IMR-90 (cell line): ENCODE data around the gene PLCB4. TPM values are rescaled to one million over a fixed set of nuclear protein-coding genes. Genes with fewer than 3 reads are reported as not detected.
A peak's percentile ranks its signal among the peaks of the same experiment; 100 is the strongest.

Experiments
- ATAC-seq: fragments of 200-7000 bp; cut with Tn5 transposase; 2 replicates; pipeline ENCODE4 v1.9.1; 2020; ENCODE audit warnings: low read depth, mild to moderate bottlenecking, moderate library complexity
- BruUV-seq: library from RNA; stranded (reverse); fragments of 400-500 nt; replicated peaks from 2 replicates; lab custom pipeline; 2021; lab: Mats Ljungman, UMichigan
- CTCF ChIA-PET: fragments of 300-600 bp; formaldehyde crosslinking; extraction: SDS; loops from one replicate; lab custom pipeline; 2021; ENCODE audit warnings: antibody characterized with exemption; lab: Yijun Ruan, JAX
- POLR2A ChIA-PET: fragments of 300-600 bp; sonication (Branson Sonifier 250); formaldehyde crosslinking; loops from one replicate; lab custom pipeline; 2022; ENCODE audit warnings: antibody characterized with exemption; ENCODE audit not compliant: unreplicated experiment; lab: Charles Lee
- DNase-seq: peaks from one replicate; pipeline ENCODE4 v3.0.0; 2013
- H2AFZ ChIP-seq: replicated peaks from 2 replicates; pipeline ENCODE3; 2013; ENCODE audit warnings: low read length, mild to moderate bottlenecking; ENCODE audit not compliant: poor library complexity
- H2AK5ac ChIP-seq: 2 replicates; pipeline ENCODE4 v1.6.1; 2013; ENCODE audit warnings: low read depth, low read length, inconsistent platforms
- H2AK9ac ChIP-seq: replicated peaks from 2 replicates; pipeline ENCODE3; 2013; ENCODE audit warnings: mild to moderate bottlenecking, low read depth, low read length, moderate library complexity; ENCODE audit not compliant: poor library complexity
- H2BK120ac ChIP-seq: 2 replicates; pipeline ENCODE4 v1.6.1; 2013; ENCODE audit warnings: low read depth, low read length, inconsistent platforms
- H2BK15ac ChIP-seq: 3 replicates; pipeline ENCODE4 v1.6.1; 2013; ENCODE audit warnings: low read depth, low read length, inconsistent platforms
- H2BK20ac ChIP-seq: 2 replicates; pipeline ENCODE4 v1.6.1; 2013; ENCODE audit warnings: low read depth, mild to moderate bottlenecking, inconsistent platforms, low read length, moderate library complexity
- H2BK5ac ChIP-seq: 2 replicates; pipeline ENCODE4 v1.6.1; 2013; ENCODE audit warnings: mild to moderate bottlenecking, low read depth, low read length, inconsistent platforms; ENCODE audit not compliant: poor library complexity, severe bottlenecking
- H3K14ac ChIP-seq: replicated peaks from 2 replicates; pipeline ENCODE4 v1.6.1; 2013; ENCODE audit warnings: low read depth, low read length, inconsistent platforms
- H3K18ac ChIP-seq: 2 replicates; pipeline ENCODE4 v1.6.1; 2013; ENCODE audit warnings: low read depth, low read length, control low read depth
- H3K23ac ChIP-seq: 2 replicates; pipeline ENCODE4 v1.6.1; 2013; ENCODE audit warnings: low read depth, low read length, inconsistent platforms
- H3K27ac ChIP-seq: 2 replicates; pipeline ENCODE4 v1.5.1; 2013; ENCODE audit warnings: mild to moderate bottlenecking, control low read depth, low read length; ENCODE audit not compliant: insufficient read depth
- H3K27me3 ChIP-seq: 2 replicates; pipeline ENCODE4 v1.6.1; 2013; ENCODE audit warnings: low read length; ENCODE audit not compliant: control insufficient read depth, insufficient read depth
- H3K36me3 ChIP-seq: 2 replicates; pipeline ENCODE4 v1.6.1; 2013; ENCODE audit warnings: low read length, mixed read lengths; ENCODE audit not compliant: control insufficient read depth, insufficient read depth
- H3K4ac ChIP-seq: 2 replicates; pipeline ENCODE4 v1.6.1; 2013; ENCODE audit warnings: low read depth, low read length, inconsistent platforms
- H3K4me1 ChIP-seq: 2 replicates; pipeline ENCODE4 v1.6.1; 2013; ENCODE audit warnings: low read length, mixed read lengths; ENCODE audit not compliant: control insufficient read depth, insufficient read depth
- H3K4me2 ChIP-seq: 2 replicates; pipeline ENCODE4 v1.6.1; 2013; ENCODE audit warnings: low read depth, mild to moderate bottlenecking, control low read depth, low read length, moderate library complexity
- H3K4me3 ChIP-seq: 2 replicates; pipeline ENCODE4 v1.5.1; 2013; ENCODE audit warnings: low read depth, mild to moderate bottlenecking, control low read depth, low read length, moderate library complexity; ENCODE audit not compliant: insufficient read depth
- H3K56ac ChIP-seq: 2 replicates; pipeline ENCODE4 v1.6.1; 2013; ENCODE audit warnings: low read length, inconsistent platforms; ENCODE audit not compliant: insufficient read depth; ENCODE audit errors: extremely low read depth
- H3K79me1 ChIP-seq, 2 experiments: 2 replicates each; pipeline ENCODE4 v1.6.1; 2013; ENCODE audit warnings: low read length in 2 of 2, inconsistent platforms in 1 of 2, low read depth in 1 of 2
- H3K9ac ChIP-seq: 2 replicates; pipeline ENCODE4 v1.6.1; 2013; ENCODE audit warnings: low read depth, low read length, control low read depth
- H3K9me1 ChIP-seq: 2 replicates; pipeline ENCODE4 v1.6.1; 2013; ENCODE audit warnings: low read length, inconsistent platforms; ENCODE audit not compliant: insufficient read depth
- H3K9me3 ChIP-seq: 2 replicates; pipeline ENCODE4 v1.6.1; 2013; ENCODE audit warnings: low read length; ENCODE audit not compliant: control insufficient read depth, insufficient read depth
- H4K20me1 ChIP-seq: 2 replicates; pipeline ENCODE4 v1.6.1; 2013; ENCODE audit warnings: low read length, inconsistent platforms; ENCODE audit not compliant: insufficient read depth
- H4K5ac ChIP-seq: 2 replicates; pipeline ENCODE4 v1.6.1; 2013; ENCODE audit warnings: mild to moderate bottlenecking, low read depth, low read length, control low read depth
- H4K8ac ChIP-seq, 2 experiments: 2 replicates each; pipeline ENCODE4 v1.6.1; 2013; ENCODE audit warnings: low read depth in 2 of 2, low read length in 2 of 2, control low read depth in 1 of 2, inconsistent platforms in 1 of 2
- H4K91ac ChIP-seq: 2 replicates; pipeline ENCODE4 v1.6.1; 2013; ENCODE audit warnings: low read depth, low read length, inconsistent platforms; ENCODE audit not compliant: insufficient read depth
- CEBPB ChIP-seq: IDR thresholded peaks from 2 replicates; pipeline ENCODE4 v1.6.1; 2012; ENCODE audit warnings: low read depth, low read length, improper control_type of control experiment
- FOS ChIP-seq: fragments of 150-350 bp; IDR thresholded peaks from 2 replicates; pipeline ENCODE4 v1.6.1; 2016; ENCODE audit warnings: low read depth, low read length
- MAZ ChIP-seq: IDR thresholded peaks from 2 replicates; pipeline ENCODE4 v1.6.1; 2012; ENCODE audit warnings: low read depth, mild to moderate bottlenecking, low read length, improper control_type of control experiment, moderate library complexity, borderline replicate concordance
- MXI1 ChIP-seq: IDR thresholded peaks from 2 replicates; pipeline ENCODE4 v1.6.1; 2012; ENCODE audit warnings: low read depth, mild to moderate bottlenecking, low read length, moderate library complexity, borderline replicate concordance
- RAD21 ChIP-seq: IDR thresholded peaks from 2 replicates; pipeline ENCODE4 v1.6.1; 2012; ENCODE audit warnings: low read length, improper control_type of control experiment
- WGBS, 2 experiments: methylation state at CpG; one replicate each; pipeline versions ENCODE4 v1.1.5 to v1.1.7; 2013; ENCODE audit warnings: missing lambda C conversion rate in 2 of 2; ENCODE audit not compliant: insufficient read length in 1 of 2; ENCODE audit errors: extremely low coverage in 2 of 2; 5-methylcytosine and 5-hydroxymethylcytosine counted together
- dilution Hi-C: fragments of 300-500 bp; cut with HindIII; formaldehyde crosslinking; loops from one replicate; pipeline ENCODE4 v1.14.3; 2018; ENCODE audit warnings: low sequenced_read_pairs; ENCODE audit not compliant: unreplicated experiment
- in situ Hi-C: fragments of 300-500 bp; cut with MboI; formaldehyde crosslinking; loops from 3 replicates; pipeline ENCODE4 v1.14.3; 2019; ENCODE audit warnings: low sequenced_read_pairs, inconsistent platforms, mixed read lengths
- intact Hi-C: fragments of 100-400 bp; cut with micrococcal nuclease; formaldehyde crosslinking; loops from 2 replicates; pipeline ENCODE4 v1.10.0; 2022
- polyA plus RNA-seq, 3 experiments: library from polyadenylated mRNA; depleted of rRNA; stranded (reverse); fragments of >200 nt; gene quantifications; 2 replicates each; pipeline ENCODE4 v1.2.3, GENCODE V29; 2012; ENCODE audit warnings: low replicate concordance in 1 of 3
- total RNA-seq: library from RNA; depleted of rRNA; stranded (reverse); fragments of >200 nt; gene quantifications from 2 replicates; pipeline ENCODE4 v1.2.3, GENCODE V29; 2012

Gene PLCB4
- total and polyA plus RNA-seq, 2 of the 4 experiments (the other 2 are of a cell fraction): 12.5 to 24.0 TPM

DNA sequence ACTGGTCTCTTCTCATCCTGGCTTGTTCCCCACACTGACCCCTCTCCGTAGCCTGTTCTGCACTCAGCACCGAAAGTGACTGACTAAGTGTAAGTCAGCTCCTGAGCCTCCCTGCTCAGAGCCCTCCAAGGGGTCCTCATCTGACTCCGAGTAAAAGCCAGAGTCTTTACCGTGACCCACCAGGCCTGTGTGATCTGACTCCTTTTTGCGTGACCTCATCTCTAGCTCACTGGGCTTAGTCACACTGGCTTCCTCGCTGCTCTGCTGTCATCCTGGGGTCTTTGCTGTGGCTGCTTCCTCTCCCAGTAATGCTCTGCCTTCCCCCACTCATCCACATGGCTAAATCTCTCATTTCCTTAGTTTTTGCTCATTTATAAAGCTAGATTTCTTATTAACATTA is 116.6 kb downstream of the PLCB4 start:
- peak overlapping the region; percentile 91 for H3K4ac ChIP-seq
- intact Hi-C loops (no loop called here), dilution Hi-C loops (no loop called here), in situ Hi-C loops (no loop called here)
- peak overlapping the region; percentile 74 for H4K5ac ChIP-seq
- peak overlapping the region in 1 of 2 experiments; percentile 87; a peak in 3 of 4 replicates for H4K8ac ChIP-seq
- CTCF ChIA-PET: interaction anchor here (1.0 kb wide), 1 partner anchor 24 kb away, joined by 4 read pairs; no protein-coding TSS in a partner anchor
- no TSS peak for BruUV-seq
- H2BK20ac ChIP-seq: peak overlapping the region; percentile 64; the same call in 1 of the 2 replicates
- H3K4me2 ChIP-seq: peak overlapping the region; percentile 41
- H3K27ac ChIP-seq: peak overlapping the region; percentile 27
- H3K18ac ChIP-seq: peak overlapping the region; percentile 30
- H3K4me3 ChIP-seq: no peak overlapping the region
- POLR2A ChIA-PET: no interaction called here
- H4K91ac ChIP-seq: peak overlapping the region; percentile 69
- peak overlapping the region; percentile 2; the same call in 1 of the 2 replicates for H3K9ac ChIP-seq
- no peak for TF ChIP-seq MAZ
- TF ChIP-seq CEBPB: 0 out of 2 replicates have a peak, but pooled peaks have one; percentile 2
- 0 out of 2 replicates have a peak, but pooled peaks have one; percentile 15 for TF ChIP-seq MXI1
- TF ChIP-seq RAD21: peak; percentile 17; the same call in 1 of the 2 replicates
- TF ChIP-seq FOS: peak; percentile 50
- H3K9me3 ChIP-seq: no peaks in the 10 kb centered on the region
- H2BK120ac ChIP-seq: peak overlapping the region; percentile 82
- peak overlapping the region; percentile 86 for H2AK5ac ChIP-seq
- peak overlapping the region; percentile 74 for H2AFZ ChIP-seq
- peaks cover 40 to 85% of the 10 kb centered on the region in 2 experiments for H3K79me1 ChIP-seq
- DNase-seq: peak; percentile 89
- H3K4me1 ChIP-seq: peaks cover 10% of the 10 kb centered on the region
- H2BK5ac ChIP-seq: peak overlapping the region; percentile 68
- H2BK15ac ChIP-seq: no peak overlapping the region
- H2AK9ac ChIP-seq: peak overlapping the region; percentile 47
- no peaks in the 10 kb centered on the region for H3K27me3 ChIP-seq
- peaks cover 13% of the 10 kb centered on the region; the same call in 1 of the 2 replicates for H4K20me1 ChIP-seq
- H3K36me3 ChIP-seq: no peaks in the 10 kb centered on the region
- H3K56ac ChIP-seq: no peak overlapping the region; the same call in 1 of the 2 replicates
- H3K9me1 ChIP-seq: peaks cover 32% of the 10 kb centered on the region
- peak overlapping the region; percentile 86 for H3K23ac ChIP-seq
- WGBS, 2 experiments: 23% methylated on average over 3 of the region's 6 CpGs; no CpG with 5 or more reads in 1 of the 2 experiments
- H3K14ac ChIP-seq: peak overlapping the region; percentile 88
- peak; percentile 97 for ATAC-seq
